Glomerular visceral epithelial cell (primary cell): Measurements from ENCODE around the gene SCN3A.

Experiments
- DNase-seq: peaks from one replicate; pipeline ENCODE4 v3.0.0-alpha.2; 2016; ENCODE audit errors: extremely low spot score

Gene SCN3A

GRCh38 chr2:165203689-165204559 lies at the start of gene SCN3A:
SCN3A (minus strand) TSS chr2:165204050; CDS start chr2:165176394, 27,656 bp downstream.
- peak; percentile 69 for DNase-seq

- DNase-seq, result no peak
Measured at GRCh38 chr2:165253178-165253577, 49.3 kb upstream of the SCN3A start.

- no peak for DNase-seq
Measured at GRCh38 chr2:165251366-165251765, 47.5 kb upstream of the SCN3A start.

GRCh38 chr2:165248238-165248637 lies 44.4 kb upstream of the SCN3A start:
- no peak for DNase-seq

GRCh38 chr2:165245081-165245793 lies 41.4 kb upstream of the SCN3A start:
- DNase-seq, result no peak

- DNase-seq, result no peak
Measured at GRCh38 chr2:165240916-165241315, 37.1 kb upstream of the SCN3A start.

GRCh38 chr2:165239856-165240515 lies 36.1 kb upstream of the SCN3A start:
- DNase-seq, result no peak

- peak; percentile 57 for DNase-seq
Measured at GRCh38 chr2:165239230-165239629, 35.4 kb upstream of the SCN3A start, which contains the start of gene SCN2A. SCN2A (plus strand) TSS chr2:165239414; CDS start chr2:165295824, 56,410 bp downstream.

- DNase-seq, result peak; percentile 10
Measured at GRCh38 chr2:165238295-165238694, 34.4 kb upstream of the SCN3A start.

GRCh38 chr2:165237056-165237455 lies 33.2 kb upstream of the SCN3A start:
- no peak for DNase-seq

- DNase-seq, result no peak
Measured at GRCh38 chr2:165227571-165227970, 23.7 kb upstream of the SCN3A start.

GRCh38 chr2:165224941-165225340 lies 21.1 kb upstream of the SCN3A start:
- DNase-seq, result no peak

GRCh38 chr2:165219481-165219880 lies 15.6 kb upstream of the SCN3A start:
- DNase-seq, result no peak

- no peak for DNase-seq
Measured at GRCh38 chr2:165214093-165214492, 10.2 kb upstream of the SCN3A start.

- no peak for DNase-seq
Measured at GRCh38 chr2:165208094-165208493, 4.2 kb upstream of the SCN3A start.

GRCh38 chr2:165205865-165206264 lies 2.0 kb upstream of the SCN3A start:
- no peak for DNase-seq

- DNase-seq, result peak; percentile 9
Measured at GRCh38 chr2:165202239-165202638, 1.6 kb downstream of the SCN3A start.

- no peak for DNase-seq
Measured at GRCh38 chr2:165198181-165198580, 5.7 kb downstream of the SCN3A start.

GRCh38 chr2:165197346-165197745 lies 6.5 kb downstream of the SCN3A start:
- no peak for DNase-seq

- DNase-seq, result peak; percentile 42
Measured at GRCh38 chr2:165196411-165196810, 7.4 kb downstream of the SCN3A start.

- DNase-seq, result no peak
Measured at GRCh38 chr2:165193178-165193777, 10.6 kb downstream of the SCN3A start.

GRCh38 chr2:165192729-165193128 lies 11.1 kb downstream of the SCN3A start:
- DNase-seq, result no peak
